HTR-8/SVneo (cell line): ENCODE data around the gene TOPAZ1.

Experiments
- DNase-seq: peaks from one replicate; pipeline ENCODE4 v3.0.0; 2011; ENCODE audit warnings: low spot score, mixed read lengths; ENCODE audit not compliant: insufficient read length
- FAIRE-seq: peaks from 2 replicates; lab custom pipeline; 2011; peaks lifted over from hg19 to GRCh38; lab: Jason Lieb, UNC

Gene TOPAZ1

DNA sequence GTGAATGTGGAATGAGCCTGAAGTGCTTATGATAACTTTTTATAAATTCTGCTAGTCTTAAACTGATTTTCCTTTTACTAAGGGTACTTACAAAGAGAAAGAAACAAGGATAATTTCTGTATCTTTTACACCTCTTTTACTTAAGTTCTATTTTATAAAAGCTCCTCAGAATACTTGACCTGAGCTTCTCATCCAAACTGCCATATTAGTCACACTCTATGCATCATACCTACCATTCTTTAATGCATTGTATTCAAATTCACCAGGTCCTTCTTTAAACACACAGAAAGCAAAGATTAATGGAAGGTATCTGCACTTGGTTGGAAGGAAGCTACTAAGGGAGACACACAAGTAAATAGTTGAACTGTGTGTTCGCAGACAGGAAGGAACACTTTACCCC, 1.6 kb upstream of the TOPAZ1 start:
- no peak for DNase-seq
- FAIRE-seq, result no peak

DNA sequence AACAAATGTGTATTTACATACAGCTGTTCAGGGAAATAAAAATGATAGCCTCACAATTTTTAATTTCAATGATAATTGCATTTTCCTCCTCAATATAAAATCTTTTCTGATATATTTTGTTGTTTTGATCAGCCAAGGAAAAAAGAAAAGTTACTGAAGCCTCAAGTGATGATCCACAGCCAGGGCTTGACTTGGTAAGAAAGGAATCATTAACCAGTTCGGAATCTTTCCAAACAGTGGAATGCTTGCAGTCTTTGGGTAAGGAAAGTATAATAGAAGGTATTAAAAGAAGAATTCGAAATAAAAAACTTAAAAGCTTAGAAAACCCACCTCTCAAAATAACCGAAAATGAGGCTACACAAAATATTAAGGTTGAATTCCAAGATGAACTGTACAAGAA, 1.0 kb downstream of the TOPAZ1 start:
- no peak for FAIRE-seq

DNA sequence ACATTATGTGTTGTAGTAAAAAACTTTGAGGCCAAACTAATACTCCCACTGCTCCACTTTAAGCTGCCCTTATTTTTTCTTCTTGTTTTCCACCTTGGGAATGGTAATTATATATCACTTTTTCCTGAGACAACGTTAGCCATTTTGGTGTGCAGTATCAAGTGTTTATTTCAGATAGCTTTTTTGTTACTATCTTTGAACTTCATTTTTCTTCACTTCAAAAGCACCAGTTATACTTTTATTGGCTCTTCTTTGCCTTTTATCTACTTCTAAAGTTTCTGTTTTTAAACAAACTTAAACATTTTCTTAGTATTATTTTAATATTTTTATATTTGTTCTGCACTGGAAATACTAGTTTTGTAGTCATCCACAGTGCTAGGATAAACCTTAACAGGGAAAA, 6.5 kb downstream of the TOPAZ1 start:
- FAIRE-seq (no peak), DNase-seq (no peak)

More for the DNA sequence above, 1.0 kb downstream of the TOPAZ1 start:
- DNase-seq, result no peak

DNA sequence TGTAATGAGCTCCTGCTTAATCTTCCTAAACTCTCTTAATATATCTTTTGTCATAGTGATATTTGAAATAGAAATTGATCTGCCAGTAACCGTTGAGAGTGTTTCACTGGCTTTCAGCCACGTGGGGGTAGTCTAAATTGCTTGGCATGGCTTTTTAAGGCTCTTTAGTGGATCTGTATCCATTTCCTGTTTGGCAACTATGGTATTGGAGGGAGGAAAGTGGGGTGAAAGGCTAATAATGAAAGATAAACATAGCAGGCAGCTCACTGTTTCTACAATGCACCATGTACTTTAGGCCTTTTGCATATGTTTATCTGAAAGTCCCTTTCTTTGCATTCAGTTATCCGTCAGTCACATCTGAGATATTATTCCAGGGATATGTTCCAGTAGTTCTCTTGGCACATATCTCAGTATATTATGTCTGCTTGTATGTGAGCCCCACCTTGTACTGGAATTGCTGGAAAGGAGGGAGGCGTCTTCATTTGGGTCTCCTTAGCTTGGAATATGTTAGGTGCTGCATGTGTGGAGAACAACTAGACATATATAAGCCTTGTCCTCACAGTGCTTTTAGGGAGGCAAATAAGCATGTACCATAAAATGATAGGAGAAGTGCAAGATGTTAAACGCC, 10.8 kb downstream of the TOPAZ1 start:
- DNase-seq (no peak), FAIRE-seq (peak; percentile 13)

DNA sequence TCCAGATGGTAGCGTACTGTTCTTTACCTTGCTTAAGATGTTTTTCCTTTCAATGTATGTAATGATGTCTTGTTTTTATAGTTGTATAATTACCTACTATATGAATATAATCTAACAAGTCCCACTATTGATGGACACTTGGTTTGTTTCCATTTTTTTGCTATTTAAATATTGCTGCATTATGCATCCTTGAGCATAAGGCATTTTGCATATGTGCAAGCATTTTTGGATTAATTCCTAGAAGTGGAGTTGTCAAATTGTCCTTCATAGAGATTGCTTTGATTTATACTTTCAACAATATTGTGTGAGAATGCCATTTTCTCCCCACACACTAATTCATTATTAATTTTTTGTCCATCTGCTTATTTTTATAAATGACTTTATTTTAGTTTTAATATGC, 17.7 kb downstream of the TOPAZ1 start:
- FAIRE-seq (no peak), DNase-seq (no peak)

DNA sequence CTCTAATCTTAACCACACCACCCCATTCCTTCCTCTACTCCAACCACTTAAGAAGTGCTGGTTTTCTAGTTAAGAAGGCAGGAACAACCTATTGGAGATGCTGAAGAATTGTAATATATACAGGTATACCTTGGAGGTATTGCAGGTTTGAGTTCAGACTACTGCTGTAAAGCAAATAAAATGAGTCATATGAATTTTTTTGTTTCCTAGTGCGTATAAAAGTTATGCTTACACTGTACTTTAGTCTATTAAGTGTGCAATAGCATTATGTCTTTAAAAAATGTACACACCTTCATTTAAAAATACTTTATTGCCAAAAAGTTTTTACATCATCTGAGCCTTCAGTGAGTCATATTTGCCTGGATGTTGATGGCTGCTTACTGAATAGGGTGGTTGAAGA, 22.5 kb downstream of the TOPAZ1 start:
- no peak for DNase-seq

DNA sequence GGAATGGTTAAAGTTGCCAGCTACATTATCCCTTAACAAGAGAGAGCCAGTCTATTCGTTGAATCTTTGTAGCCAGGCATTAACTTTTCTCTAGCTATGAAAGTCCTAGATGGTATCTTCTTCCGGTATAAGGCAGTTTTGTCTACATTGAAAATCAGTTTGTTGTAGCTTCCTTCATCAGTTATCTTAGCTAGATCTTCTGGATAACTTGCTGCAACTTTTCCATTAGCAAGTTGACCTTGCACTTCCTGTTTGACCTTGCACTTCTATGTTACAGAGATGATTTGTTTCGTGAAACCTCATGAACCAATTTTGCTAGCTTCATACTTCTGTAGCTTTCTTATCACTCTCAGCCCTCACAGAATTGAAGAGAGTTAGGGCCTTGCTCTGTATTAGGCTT, 24.1 kb downstream of the TOPAZ1 start:
- no peak for FAIRE-seq
- no peak for DNase-seq

More for the DNA sequence above, 22.5 kb downstream of the TOPAZ1 start:
- FAIRE-seq, result no peak

DNA sequence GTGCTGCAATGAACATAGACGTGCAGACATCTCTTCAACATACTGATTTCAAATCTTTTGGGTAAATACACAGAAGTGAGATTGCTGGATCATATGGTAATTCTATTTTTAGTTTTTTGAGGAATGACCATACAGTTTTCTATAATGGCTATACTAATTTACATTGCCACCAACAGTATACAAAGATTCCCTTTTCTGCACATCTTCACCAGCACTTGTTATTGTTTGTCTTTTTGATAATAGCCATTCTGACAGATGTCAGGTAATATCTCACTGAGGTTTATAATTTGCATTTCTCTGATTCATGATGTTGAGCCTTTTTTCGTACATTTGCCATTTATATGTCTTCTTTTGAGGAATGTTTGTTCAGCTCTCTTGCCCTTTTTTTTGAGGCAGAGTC, 30.5 kb downstream of the TOPAZ1 start:
- FAIRE-seq, result no peak

DNA sequence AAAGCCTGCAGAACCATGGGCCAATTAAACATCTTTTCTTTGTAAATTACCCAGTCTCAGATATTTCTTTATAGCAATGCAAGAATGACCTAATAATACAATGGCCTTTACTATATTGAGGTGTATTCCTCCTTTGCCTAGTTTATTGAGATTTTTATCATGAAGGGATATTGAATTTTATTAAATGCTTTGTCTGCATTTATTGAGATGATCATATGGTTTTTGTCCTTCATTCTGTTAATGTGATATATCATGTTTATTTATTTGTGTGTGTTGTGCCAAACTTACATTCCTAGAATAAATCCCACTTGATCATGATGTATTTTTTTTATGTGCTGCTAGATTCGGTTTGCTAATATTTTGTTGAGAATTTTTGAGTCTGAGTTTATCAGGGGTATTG, 36.2 kb downstream of the TOPAZ1 start:
- DNase-seq, result no peak
- FAIRE-seq, result no peak

More for the DNA sequence above, 30.5 kb downstream of the TOPAZ1 start:
- DNase-seq, result no peak

DNA sequence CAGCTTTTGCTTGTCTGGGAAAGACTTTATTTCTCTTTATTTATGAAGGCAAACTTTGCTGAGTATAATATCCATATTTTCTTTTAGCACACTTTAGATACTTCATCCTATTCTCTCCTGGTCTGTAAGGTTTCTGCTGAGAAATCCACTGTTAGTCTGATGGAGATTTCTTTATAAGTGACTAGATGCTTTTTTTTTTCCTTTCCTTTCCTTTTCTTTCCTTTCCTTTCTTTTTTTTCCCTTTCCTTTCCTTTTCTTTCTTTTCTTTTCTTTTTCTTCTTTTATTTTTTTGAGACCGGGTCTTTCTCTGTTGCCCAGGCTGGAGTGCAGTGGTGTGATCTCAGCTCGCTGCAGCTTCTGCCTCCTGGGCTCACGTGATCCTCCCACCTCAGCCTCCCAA, 38.4 kb downstream of the TOPAZ1 start:
- FAIRE-seq (no peak), DNase-seq (no peak)

DNA sequence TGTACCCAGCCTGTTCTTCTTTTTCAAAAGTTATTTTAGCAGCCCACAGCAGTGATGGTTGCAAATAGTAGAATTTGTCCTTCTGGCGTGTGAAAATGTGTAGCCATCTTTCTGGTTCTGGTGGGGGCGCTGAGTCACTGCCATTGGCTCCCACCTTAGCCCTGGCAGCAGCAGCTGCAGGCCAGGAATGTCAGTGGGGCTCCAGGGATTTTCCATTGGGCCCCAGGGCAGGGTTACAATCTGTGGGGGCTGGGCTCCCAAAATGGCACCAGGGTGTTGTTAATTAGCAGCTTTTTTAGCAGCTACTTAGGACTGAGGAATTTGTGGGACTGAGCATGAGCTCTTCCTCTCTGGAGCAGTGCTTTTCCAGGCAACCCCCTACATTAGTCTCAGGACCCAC, 38.9 kb downstream of the TOPAZ1 start:
- FAIRE-seq (no peak), DNase-seq (no peak)

DNA sequence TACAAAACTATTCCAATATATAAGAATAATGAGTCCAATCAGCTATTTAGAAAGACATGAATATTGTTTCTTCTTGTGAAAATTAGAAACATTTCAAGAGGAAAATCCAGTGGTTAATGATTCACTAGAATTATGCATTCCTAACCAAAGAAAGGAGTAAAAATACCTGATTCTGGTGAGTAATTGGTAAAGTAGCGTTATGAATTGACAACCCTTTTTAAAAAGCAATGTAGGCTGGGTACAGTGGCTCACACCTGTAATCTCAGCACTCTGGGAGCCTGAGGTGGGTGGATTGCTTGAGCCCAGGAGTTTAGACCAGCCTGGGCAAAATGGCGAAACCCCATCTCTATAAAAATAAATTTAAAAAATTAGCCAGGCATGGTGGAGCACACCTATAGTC, 43.3 kb downstream of the TOPAZ1 start:
- FAIRE-seq, result no peak
- no peak for DNase-seq

DNA sequence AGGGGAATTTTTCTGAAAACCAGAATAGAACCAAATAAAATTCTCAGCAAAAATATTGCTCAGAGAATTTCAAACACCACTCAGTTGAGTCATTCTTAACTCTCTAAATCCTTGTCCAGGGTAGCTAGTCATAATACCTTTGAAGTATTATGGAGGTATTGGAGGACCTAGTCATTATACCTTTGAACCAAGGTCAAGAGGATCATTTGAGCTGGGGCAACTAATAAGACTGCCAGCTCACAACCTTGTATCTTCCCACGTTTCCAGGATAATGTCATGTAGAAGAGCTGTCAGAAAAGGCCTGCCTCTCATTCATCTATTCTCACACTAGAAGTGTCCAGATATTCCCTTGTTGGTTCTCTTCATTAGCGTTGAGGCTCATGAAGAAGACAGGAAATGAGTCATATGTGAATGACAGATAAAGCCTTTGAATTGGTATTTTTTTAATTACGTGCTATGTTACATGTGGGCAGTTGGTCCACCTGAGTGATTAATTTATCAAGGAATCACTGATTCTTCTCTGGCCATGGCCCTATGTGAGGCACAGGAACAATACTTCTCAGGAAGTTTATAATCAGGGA, 48.3 kb downstream of the TOPAZ1 start:
- DNase-seq (no peak), FAIRE-seq (no peak)

DNA sequence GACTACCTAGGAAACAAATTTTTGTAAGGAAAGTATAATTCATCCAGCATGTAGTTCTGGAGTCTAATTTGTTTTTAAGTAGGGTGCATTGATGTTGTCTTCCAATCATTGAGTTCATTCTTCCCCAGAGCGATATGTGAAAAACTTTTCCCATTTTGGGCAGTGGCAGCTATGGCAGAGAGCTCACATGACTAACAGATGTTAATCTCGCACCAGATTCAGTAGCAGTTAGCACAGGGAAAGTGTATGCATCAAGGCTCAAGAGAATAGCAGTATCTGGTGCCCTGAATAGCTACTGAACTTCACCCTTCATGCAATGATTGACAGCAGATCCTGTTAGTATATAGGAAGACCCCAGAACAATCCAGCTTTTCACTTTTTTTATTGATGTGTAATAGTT, 50.6 kb downstream of the TOPAZ1 start:
- DNase-seq, result no peak
- FAIRE-seq, result no peak

DNA sequence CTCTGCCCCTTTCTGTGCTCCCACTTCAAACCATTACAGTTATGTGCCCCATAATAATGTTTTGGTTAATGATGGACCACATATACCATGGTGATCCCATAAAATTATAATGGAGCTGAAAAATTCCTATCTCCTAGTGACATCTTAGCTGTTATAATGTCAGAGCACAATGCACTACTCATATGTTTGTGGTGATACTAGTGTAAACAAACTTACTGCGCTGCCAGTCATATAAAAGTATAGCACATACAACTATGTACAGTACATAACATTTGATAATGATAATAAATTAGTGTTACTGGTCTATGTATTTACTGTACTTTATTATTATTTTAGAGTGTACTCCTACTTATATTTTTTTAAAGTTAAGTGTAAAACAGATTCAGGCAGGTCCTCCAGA, 51.3 kb downstream of the TOPAZ1 start:
- DNase-seq, result no peak
- no peak for FAIRE-seq

DNA sequence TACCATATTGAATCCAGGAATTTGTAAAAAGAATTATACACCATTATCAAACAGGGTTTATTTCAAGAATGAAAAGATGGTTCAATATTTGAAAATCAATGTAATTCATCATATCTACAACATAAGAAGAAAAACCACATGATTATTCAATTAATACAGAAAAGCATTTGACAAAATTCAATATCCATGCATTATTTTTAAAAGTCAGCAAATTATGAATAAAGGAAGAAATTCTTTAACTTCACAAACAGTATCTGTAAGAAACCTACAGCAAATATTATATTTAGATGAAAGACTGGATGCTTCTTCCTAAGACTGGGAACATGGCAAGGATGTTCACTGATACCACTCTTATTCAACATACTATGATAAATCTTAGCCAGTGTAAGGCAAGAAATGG, 55.6 kb downstream of the TOPAZ1 start:
- FAIRE-seq, result no peak

DNA sequence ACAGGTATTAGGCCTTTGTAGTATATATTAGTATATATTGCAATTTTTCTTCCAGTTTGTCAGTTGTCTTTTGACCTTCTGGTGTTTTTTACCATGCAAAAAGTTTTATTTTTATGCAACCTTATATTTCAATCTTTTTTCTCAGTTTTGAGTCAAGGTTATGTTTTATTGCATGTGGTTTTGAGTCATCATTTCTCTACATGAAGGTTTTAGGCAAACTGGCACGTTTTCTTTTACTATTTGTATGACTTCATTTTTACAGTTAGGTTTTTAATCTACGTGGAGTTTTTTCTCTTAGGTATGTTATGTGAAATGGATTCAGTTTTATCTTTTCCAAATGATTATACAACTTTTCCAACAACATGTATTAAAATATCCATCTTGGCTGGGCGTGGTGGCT, 60.1 kb downstream of the TOPAZ1 start:
- DNase-seq (no peak), FAIRE-seq (no peak)

More for the DNA sequence above, 55.6 kb downstream of the TOPAZ1 start:
- no peak for DNase-seq

DNA sequence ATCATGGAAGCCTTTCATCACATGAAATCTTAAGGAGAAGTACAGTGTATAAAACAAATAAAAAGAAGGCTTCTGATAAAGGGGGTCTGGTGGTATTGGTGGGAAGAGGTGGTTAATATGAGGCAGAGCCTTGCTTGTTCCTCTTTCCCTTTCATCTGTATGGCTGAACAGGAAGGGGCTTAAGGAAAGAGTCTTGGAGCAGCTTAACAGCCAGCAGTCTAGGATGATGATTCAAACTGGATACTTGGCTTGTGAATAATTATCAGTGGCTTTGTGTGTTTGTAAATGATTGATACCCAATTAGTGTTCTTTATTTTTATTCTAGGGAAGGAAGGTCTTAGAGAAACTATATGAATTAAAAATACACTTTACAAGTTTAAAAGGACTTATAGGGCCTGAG, 67.8 kb downstream of the TOPAZ1 start:
- DNase-seq (no peak), FAIRE-seq (no peak)

DNA sequence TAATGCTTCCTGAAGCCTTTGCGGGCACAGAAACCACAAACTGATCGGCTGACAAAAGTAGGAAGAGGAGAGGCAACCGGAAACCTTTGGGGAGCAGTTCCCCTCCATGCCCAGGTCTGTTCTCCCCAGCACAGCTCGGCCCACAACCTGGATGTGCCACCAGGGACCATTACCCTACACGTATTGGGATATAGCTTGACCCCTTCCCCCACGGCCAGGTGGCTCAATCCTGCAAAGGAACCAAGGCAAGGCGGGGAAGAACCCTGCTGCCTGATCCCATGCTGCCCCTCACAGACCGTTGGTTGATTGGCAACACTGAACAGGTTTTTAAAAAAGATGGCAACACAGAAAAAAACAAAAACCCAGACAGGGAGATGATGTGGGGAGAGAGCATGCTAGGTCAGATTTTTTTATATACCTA, 77.2 kb downstream of the TOPAZ1 start:
- DNase-seq (no peak), FAIRE-seq (no peak)

DNA sequence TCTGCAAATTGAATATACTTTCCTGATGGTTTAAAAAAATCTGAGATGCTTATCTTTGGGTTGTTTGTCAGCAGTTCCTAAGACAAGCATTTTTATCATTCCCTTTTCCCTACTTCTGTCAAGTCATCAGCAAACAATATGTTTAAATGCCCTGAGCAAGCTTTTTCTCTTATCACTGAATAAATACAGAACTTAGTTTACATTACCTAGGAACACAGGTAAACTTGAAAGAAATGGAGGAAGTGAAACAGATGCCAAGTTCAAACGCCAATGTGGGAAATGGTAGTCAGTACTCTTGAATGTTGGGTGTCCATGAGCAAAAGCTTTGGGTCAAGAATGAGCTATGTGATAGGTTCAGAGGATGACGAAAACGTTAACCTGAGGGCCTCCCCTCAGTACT, 79.6 kb downstream of the TOPAZ1 start:
- DNase-seq (no peak), FAIRE-seq (no peak)

DNA sequence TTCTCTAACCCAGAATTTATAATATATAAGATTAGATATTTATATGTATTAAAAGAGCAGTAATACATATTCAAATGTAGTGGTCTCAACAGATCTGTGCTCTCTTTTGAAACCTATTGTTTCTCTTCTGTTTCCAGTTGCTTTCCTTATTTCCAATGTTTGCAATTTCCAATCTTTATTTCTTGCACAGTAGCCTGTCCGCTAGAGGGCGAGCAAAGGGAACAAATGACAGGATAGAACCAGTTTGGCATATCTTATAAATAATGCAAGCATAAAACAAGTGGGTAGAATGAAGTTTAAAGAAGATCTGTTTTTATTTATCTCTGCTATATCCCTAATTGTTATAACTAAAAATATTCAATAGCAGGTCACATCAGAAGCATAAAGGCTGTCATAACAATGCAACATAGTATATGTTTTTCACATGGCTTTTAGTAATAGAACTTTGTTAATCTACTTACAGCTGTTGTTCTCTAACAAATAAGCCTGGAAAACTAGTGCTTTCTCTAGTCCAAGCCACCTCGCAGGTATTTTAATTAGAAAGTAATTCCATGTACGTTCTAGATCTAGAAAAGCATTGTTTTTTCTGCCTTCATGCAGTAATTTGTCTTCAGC, 81.8 kb downstream of the TOPAZ1 start:
- DNase-seq (peak; percentile 44), FAIRE-seq (no peak)

DNA sequence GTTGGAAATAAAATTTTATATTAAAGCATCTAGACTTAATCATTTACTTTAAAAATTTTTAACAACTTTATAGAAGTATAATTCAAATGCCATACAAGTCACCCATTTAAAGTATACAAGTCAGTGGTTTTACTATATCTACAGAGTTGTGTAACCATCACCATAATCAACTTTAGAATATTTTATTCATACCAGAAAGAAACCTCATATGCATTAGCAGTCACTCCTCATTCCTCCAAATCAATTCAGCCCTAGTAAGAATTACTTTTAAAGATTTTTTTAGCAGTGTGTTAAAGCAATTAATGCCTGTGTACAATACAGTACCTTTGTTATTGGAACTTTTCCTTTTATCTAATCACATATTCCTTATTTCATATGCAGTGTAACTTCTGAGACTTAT, 82.9 kb downstream of the TOPAZ1 start:
- no peak for FAIRE-seq
- no peak for DNase-seq
